K562 (cell line): ENCODE results near the gene GSTM5. TPM values are rescaled to one million over a fixed set of nuclear protein-coding genes. Genes with fewer than 3 reads are reported as not detected.
A peak's percentile ranks its signal among the peaks of the same experiment; 100 is the strongest.

Experiments
- ARID3A ChIP-seq: IDR thresholded peaks from 2 replicates; pipeline ENCODE4 v1.6.1; 2012; ENCODE audit warnings: low read depth, low read length, improper control_type of control experiment, borderline replicate concordance
- BHLHE40 ChIP-seq: IDR thresholded peaks from 2 replicates; pipeline ENCODE4 v1.6.1; 2011; ENCODE audit warnings: low read length, improper control_type of control experiment
- BRCA1 ChIP-seq, 2 experiments: fragments of 450-650 bp in 1 of 2; sonication (generic) in 1 of 2; formaldehyde crosslinking in 1 of 2; IDR thresholded peaks; 2 replicates each; pipeline versions ENCODE4 v1.5.0 to v1.6.1; 2017 to 2020; ENCODE audit warnings: mild to moderate bottlenecking in 1 of 2, missing genetic modification reagents in 1 of 2
- CBFA2T2 ChIP-seq: fragments of 450-650 bp; conservative IDR thresholded peaks from 2 replicates; pipeline ENCODE4 v1.6.1; 2017; ENCODE audit warnings: mild to moderate bottlenecking
- COPS2 ChIP-seq: fragments of 450-650 bp; conservative IDR thresholded peaks from 2 replicates; pipeline ENCODE4 v1.6.1; 2016; ENCODE audit warnings: mild to moderate bottlenecking, moderate library complexity
- CXXC5 ChIP-seq: fragments of 250-450 bp; sonication (Bioruptor Pico); IDR thresholded peaks from 2 replicates; pipeline ENCODE4 v1.8.0; 2022; ENCODE audit warnings: inconsistent platforms, mild to moderate bottlenecking, moderate library complexity
- GATAD2A ChIP-seq: fragments of 450-650 bp; IDR thresholded peaks from 2 replicates; pipeline ENCODE4 v1.6.1; 2017
- HDAC3 ChIP-seq: fragments of 450-650 bp; IDR thresholded peaks from 2 replicates; pipeline ENCODE4 v1.6.1; 2018; ENCODE audit warnings: borderline replicate concordance, mild to moderate bottlenecking, moderate library complexity; ENCODE audit not compliant: partially characterized antibody
- HNRNPH1 ChIP-seq: fragments of 200-400 bp; formaldehyde crosslinking; optimal IDR thresholded peaks from 2 replicates; pipeline ENCODE3; 2017; ENCODE audit warnings: low read depth, mild to moderate bottlenecking, low read length, moderate library complexity
- POLR2AphosphoS2 ChIP-seq: IDR thresholded peaks from 2 replicates; pipeline ENCODE4 v1.6.1; 2012; ENCODE audit warnings: low read length, improper control_type of control experiment
- RBM14 ChIP-seq: fragments of 200-400 bp; formaldehyde crosslinking; IDR thresholded peaks from 2 replicates; pipeline ENCODE4 v1.6.1; 2018; ENCODE audit warnings: low read depth, mild to moderate bottlenecking, low read length, moderate library complexity, borderline replicate concordance; ENCODE audit not compliant: insufficient read depth
- SMAD2 ChIP-seq: fragments of 150-350 bp; IDR thresholded peaks from 2 replicates; pipeline ENCODE4 v1.6.1; 2014; ENCODE audit warnings: low read depth, mild to moderate bottlenecking, low read length
- SMARCE1 ChIP-seq: fragments of 450-650 bp; IDR thresholded peaks from 2 replicates; pipeline ENCODE4 v1.7.1; 2016; ENCODE audit warnings: mild to moderate bottlenecking
- SREBF1 ChIP-seq: fragments of 150-350 bp; IDR thresholded peaks from 2 replicates; pipeline ENCODE4 v1.6.1; 2014; ENCODE audit warnings: antibody characterized with exemption, low read depth, low read length, borderline replicate concordance
- TARDBP ChIP-seq: fragments of 450-650 bp; IDR thresholded peaks from 2 replicates; pipeline ENCODE4 v1.6.1; 2016
- TCF7 ChIP-seq: sonication (generic); IDR thresholded peaks from 2 replicates; pipeline ENCODE4 v1.6.1; 2016; ENCODE audit warnings: antibody characterized with exemption, borderline replicate concordance
- TRIM24 ChIP-seq, 2 experiments: fragments of 450-650 bp; IDR thresholded peaks; 2 replicates each; pipeline ENCODE4 v1.6.1; 2016
- VEZF1 ChIP-seq: fragments of 200-800 bp; sonication (Bioruptor generic); IDR thresholded peaks from 2 replicates; pipeline ENCODE4 v1.6.1; 2017; ENCODE audit warnings: missing genetic modification characterization, missing compliant biosample characterization
- ZNF274 ChIP-seq: IDR thresholded peaks from 2 replicates; pipeline ENCODE4 v1.6.1; 2011; ENCODE audit warnings: low read depth, mild to moderate bottlenecking, low read length, moderate library complexity, borderline replicate concordance
- ZNF583 ChIP-seq: fragments of 250-450 bp; sonication (Bioruptor Pico); IDR thresholded peaks from 2 replicates; pipeline ENCODE4 v1.4.0; 2020
- ZNF707 ChIP-seq: fragments of 250-450 bp; sonication (Bioruptor Pico); conservative IDR thresholded peaks from 2 replicates; pipeline ENCODE4 v1.8.0; 2022; ENCODE audit warnings: inconsistent platforms, mild to moderate bottlenecking, moderate library complexity
- ZNF780A ChIP-seq: fragments of 250-450 bp; sonication (Bioruptor Pico); IDR thresholded peaks from 2 replicates; pipeline ENCODE4 v1.5.0; 2021; ENCODE audit warnings: mild to moderate bottlenecking
- ZZZ3 ChIP-seq: fragments of 450-650 bp; IDR thresholded peaks from 2 replicates; pipeline ENCODE4 v1.6.1; 2016; ENCODE audit warnings: antibody characterized with exemption, mild to moderate bottlenecking, moderate library complexity
- polyA plus RNA-seq, 8 experiments: library from polyadenylated mRNA; depleted of rRNA in 4 of 8; stranded (reverse) in 5 of 8; unstranded in 3 of 8; fragments of >200 nt; fragmentation: Nextera tagmentation in 2 of 8; fragmentation: Illumina TruSeq in 1 of 8; extraction: Ambion mirVana in 2 of 8; extraction: Trizol in 1 of 8; gene quantifications; 2 replicates each; pipeline versions ENCODE4 v1.2.1 to v1.2.3, GENCODE V29; 2011 to 2014; ENCODE audit warnings: inconsistent platforms in 1 of 8, missing spikeins in 1 of 8
- total RNA-seq, 7 experiments: library from RNA; depleted of rRNA in 6 of 7; stranded (reverse); fragments of >200 nt in 6 of 7; fragmentation: Illumina TruSeq in 2 of 7; extraction: Trizol in 2 of 7; gene quantifications; 2 replicates each; pipeline versions ENCODE4 v1.2.1 to v1.2.3, GENCODE V29; 2011 to 2021; ENCODE audit warnings: low replicate concordance in 1 of 7
- TF ChIP-seq, protein P1 (sequence below): sonication (generic); formaldehyde crosslinking; IDR thresholded peaks from 2 replicates; pipeline ENCODE4 v1.8.1; 2023; ENCODE audit warnings: mild to moderate bottlenecking, missing genetic modification reagents, moderate library complexity
- TF ChIP-seq, protein P2 (sequence below): sonication (generic); formaldehyde crosslinking; IDR thresholded peaks from 2 replicates; pipeline ENCODE4 v1.8.0; 2022; ENCODE audit warnings: missing genetic modification reagents, mild to moderate bottlenecking, moderate library complexity, borderline replicate concordance
- TF ChIP-seq, protein P3 (sequence below): IDR thresholded peaks from 2 replicates; pipeline ENCODE4 v1.6.1; 2011; ENCODE audit not compliant: insufficient read length; ENCODE audit errors: extremely low read depth

The GSTM5 gene
- total and polyA plus RNA-seq, 9 of the 15 experiments (the other 6 are each of a cell fraction or from before 2014, with no cell fraction given), result not detected

- TF ChIP-seq, protein P1, sequence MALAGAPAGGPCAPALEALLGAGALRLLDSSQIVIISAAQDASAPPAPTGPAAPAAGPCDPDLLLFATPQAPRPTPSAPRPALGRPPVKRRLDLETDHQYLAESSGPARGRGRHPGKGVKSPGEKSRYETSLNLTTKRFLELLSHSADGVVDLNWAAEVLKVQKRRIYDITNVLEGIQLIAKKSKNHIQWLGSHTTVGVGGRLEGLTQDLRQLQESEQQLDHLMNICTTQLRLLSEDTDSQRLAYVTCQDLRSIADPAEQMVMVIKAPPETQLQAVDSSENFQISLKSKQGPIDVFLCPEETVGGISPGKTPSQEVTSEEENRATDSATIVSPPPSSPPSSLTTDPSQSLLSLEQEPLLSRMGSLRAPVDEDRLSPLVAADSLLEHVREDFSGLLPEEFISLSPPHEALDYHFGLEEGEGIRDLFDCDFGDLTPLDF (CRISPR knock-in tag), result no peak
- TF ChIP-seq RBM14 (no peak), BHLHE40 (peak; percentile 71), SMAD2 (no peak), TCF7 (no peak; the same call in 1 of the 2 replicates), GATAD2A (no peak; the same call in 1 of the 2 replicates), ZNF707 (CRISPR knock-in tag) (no peak), CBFA2T2 (peak; percentile 95), ZNF583 (no peak), HNRNPH1 (no peak), ZZZ3 (no peak), ZNF780A (CRISPR knock-in tag) (no peak), ARID3A (no peak), VEZF1 (CRISPR knock-in tag) (no peak), BRCA1 (IDR thresholded peaks at IDR 0.05) (no peak), BRCA1 (CRISPR knock-in tag; IDR thresholded peaks at IDR 0.05) (no peak), TARDBP (no peak), COPS2 (no peak), POLR2AphosphoS2 (no peak), HDAC3 (peak; percentile 24), SMARCE1 (peak; percentile 88), SREBF1 (no peak), ZNF274 (no peak), TRIM24 (IDR thresholded peaks at IDR 0.05) (peak; percentile 88 to 95), CXXC5 (CRISPR knock-in tag) (peak; percentile 71)
- TF ChIP-seq, protein P2, sequence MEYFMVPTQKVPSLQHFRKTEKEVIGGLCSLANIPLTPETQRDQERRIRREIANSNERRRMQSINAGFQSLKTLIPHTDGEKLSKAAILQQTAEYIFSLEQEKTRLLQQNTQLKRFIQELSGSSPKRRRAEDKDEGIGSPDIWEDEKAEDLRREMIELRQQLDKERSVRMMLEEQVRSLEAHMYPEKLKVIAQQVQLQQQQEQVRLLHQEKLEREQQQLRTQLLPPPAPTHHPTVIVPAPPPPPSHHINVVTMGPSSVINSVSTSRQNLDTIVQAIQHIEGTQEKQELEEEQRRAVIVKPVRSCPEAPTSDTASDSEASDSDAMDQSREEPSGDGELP (CRISPR knock-in tag), result peak; percentile 45
- TF ChIP-seq, protein P3, sequence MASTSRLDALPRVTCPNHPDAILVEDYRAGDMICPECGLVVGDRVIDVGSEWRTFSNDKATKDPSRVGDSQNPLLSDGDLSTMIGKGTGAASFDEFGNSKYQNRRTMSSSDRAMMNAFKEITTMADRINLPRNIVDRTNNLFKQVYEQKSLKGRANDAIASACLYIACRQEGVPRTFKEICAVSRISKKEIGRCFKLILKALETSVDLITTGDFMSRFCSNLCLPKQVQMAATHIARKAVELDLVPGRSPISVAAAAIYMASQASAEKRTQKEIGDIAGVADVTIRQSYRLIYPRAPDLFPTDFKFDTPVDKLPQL, result no peak
These were observed 13.5 kb downstream of the GSTM5 start (continued) for GRCh38 chr1:109725510-109725909.
